Endothelial cell of umbilical vein (primary cell): ENCODE data around the gene SPAG16. TPM values are rescaled to one million over a fixed set of nuclear protein-coding genes. Genes with fewer than 3 reads are reported as not detected.

Source experiments
- BruUV-seq: library from RNA; stranded (reverse); fragments of 400-500 nt; replicated peaks from 2 replicates; lab custom pipeline; 2021; lab: Mats Ljungman, UMichigan
- CTCF ChIA-PET: fragments of 300-600, 350-600 bp; sonication (Branson Sonifier 250); formaldehyde crosslinking; loops from one replicate; lab custom pipeline; 2021; ENCODE audit warnings: antibody characterized with exemption, inconsistent platforms; lab: Charles Lee
- POLR2A ChIA-PET: fragments of 300-600, 350-600 bp; sonication (Branson Sonifier 250); formaldehyde crosslinking; loops from one replicate; lab custom pipeline; 2021; ENCODE audit warnings: antibody characterized with exemption, inconsistent platforms; lab: Charles Lee
- DNase-seq: peaks from one replicate; pipeline ENCODE4 v3.0.0-alpha.2; 2011; ENCODE audit warnings: low read depth, low spot score
- FAIRE-seq: peaks from 2 replicates; lab custom pipeline; 2011; peaks lifted over from hg19 to GRCh38; lab: Jason Lieb, UNC
- H2AFZ ChIP-seq: 2 replicates; pipeline ENCODE4 v1.6.0; 2012; ENCODE audit warnings: low read depth, low read length, control low read depth, inconsistent platforms
- H3K27ac ChIP-seq: 2 replicates; pipeline ENCODE4 v1.5.1; 2011; ENCODE audit warnings: low read depth, mild to moderate bottlenecking, control low read depth, low read length, moderate library complexity; ENCODE audit not compliant: insufficient read depth
- H3K27me3 ChIP-seq, 2 experiments: 2 replicates each; pipeline versions ENCODE4 v1.6.0 to v1.6.1; 2011; ENCODE audit warnings: low read length in 2 of 2, mixed read lengths in 1 of 2; ENCODE audit not compliant: control insufficient read depth in 2 of 2, insufficient read depth in 2 of 2
- H3K36me3 ChIP-seq, 2 experiments: 2 replicates in 1 of 2; 3 replicates in 1 of 2; pipeline ENCODE4 v1.5.1; 2011; ENCODE audit warnings: low read length in 2 of 2, mild to moderate bottlenecking in 1 of 2, moderate library complexity in 1 of 2; ENCODE audit not compliant: control insufficient read depth in 2 of 2, insufficient read depth in 2 of 2; ENCODE audit errors: extremely low read depth in 1 of 2
- H3K4me1 ChIP-seq: 3 replicates; pipeline ENCODE4 v1.5.1; 2011; ENCODE audit warnings: mild to moderate bottlenecking, low read length; ENCODE audit not compliant: control insufficient read depth, insufficient read depth; ENCODE audit errors: extremely low read depth
- H3K4me2 ChIP-seq: 2 replicates; pipeline ENCODE4 v1.6.1; 2011; ENCODE audit warnings: low read length, control low read depth, mixed read lengths; ENCODE audit not compliant: insufficient read depth
- H3K4me3 ChIP-seq, 3 experiments: fragments of 200-600 bp in 1 of 3; sonication (generic), shearing (Covaris generic) in 1 of 3; replicated peaks in 1 of 3; 2 replicates each; pipeline ENCODE4 v1.5.1; 2011 to 2016; ENCODE audit warnings: control low read depth in 3 of 3, low read length in 3 of 3, mild to moderate bottlenecking in 2 of 3, inconsistent platforms in 1 of 3, low read depth in 1 of 3, moderate library complexity in 1 of 3; ENCODE audit not compliant: insufficient read depth in 1 of 3
- H3K79me2 ChIP-seq: 2 replicates; pipeline ENCODE4 v1.6.0; 2012; ENCODE audit warnings: low read length, inconsistent platforms; ENCODE audit not compliant: control insufficient read depth, insufficient read depth
- H3K9ac ChIP-seq: replicated peaks from 2 replicates; pipeline ENCODE3; 2011; ENCODE audit warnings: low read length, control low read depth; ENCODE audit not compliant: insufficient read depth; ENCODE audit errors: extremely low read depth
- H3K9me1 ChIP-seq: replicated peaks from 3 replicates; pipeline ENCODE4 v1.6.0; 2011; ENCODE audit warnings: mild to moderate bottlenecking, low read length; ENCODE audit not compliant: control insufficient read depth, insufficient read depth; ENCODE audit errors: extremely low read depth
- H3K9me3 ChIP-seq: replicated peaks from 2 replicates; pipeline ENCODE4 v1.5.1; 2012; ENCODE audit warnings: low read length, inconsistent platforms; ENCODE audit not compliant: control insufficient read depth, insufficient read depth
- H4K20me1 ChIP-seq: replicated peaks from 2 replicates; pipeline ENCODE3; 2011; ENCODE audit warnings: mild to moderate bottlenecking, low read length; ENCODE audit not compliant: control insufficient read depth, insufficient read depth; ENCODE audit errors: extremely low read depth
- CTCF ChIP-seq, 2 donors: IDR thresholded peaks; 1 replicate in 1 of 2; 2 replicates in 1 of 2; pipeline ENCODE4 v1.5.1; 2011; ENCODE audit warnings: low read length in 2 of 2, mild to moderate bottlenecking in 2 of 2, moderate library complexity in 2 of 2, control low read depth in 1 of 2, inconsistent platforms in 1 of 2, low read depth in 1 of 2; ENCODE audit not compliant: insufficient read depth in 1 of 2; ENCODE audit errors: extremely low read depth in 1 of 2
- FOS ChIP-seq: IDR thresholded peaks from 2 replicates; pipeline ENCODE4 v1.6.1; 2011; ENCODE audit warnings: mild to moderate bottlenecking, low read length, moderate library complexity, borderline replicate concordance; ENCODE audit not compliant: insufficient read depth
- GATA2 ChIP-seq: IDR thresholded peaks from 2 replicates; pipeline ENCODE4 v1.7.0; 2011; ENCODE audit warnings: low read depth, mild to moderate bottlenecking, moderate library complexity, mixed read lengths, low read length; ENCODE audit not compliant: insufficient read length, insufficient read depth
- JUN ChIP-seq: IDR thresholded peaks from 2 replicates; pipeline ENCODE4 v1.6.1; 2011; ENCODE audit warnings: borderline replicate concordance, low read depth; ENCODE audit not compliant: insufficient read length, insufficient read depth
- MAX ChIP-seq: IDR thresholded peaks from 2 replicates; pipeline ENCODE4 v1.6.1; 2011; ENCODE audit not compliant: insufficient read depth, insufficient read length
- MYC ChIP-seq: IDR thresholded peaks from one replicate; pipeline ENCODE4 v1.6.1; 2011; ENCODE audit warnings: mild to moderate bottlenecking, low read depth, low read length
- POLR2A ChIP-seq: IDR thresholded peaks from 2 replicates; pipeline ENCODE4 v1.6.1; 2012; ENCODE audit warnings: low read depth, mild to moderate bottlenecking, control low read depth, low read length
- dilution Hi-C: fragments of 300-500 bp; cut with MboI; formaldehyde crosslinking; loops from one replicate; pipeline ENCODE4 v1.15.0; 2019; ENCODE audit warnings: low sequenced_read_pairs; ENCODE audit not compliant: extremely low pct_ligation_motif_present
- intact Hi-C: fragments of 100-400 bp; cut with micrococcal nuclease; formaldehyde crosslinking; loops from one replicate; pipeline ENCODE4 v1.10.0; 2022
- polyA plus RNA-seq, 4 experiments: library from polyadenylated mRNA; depleted of rRNA in 3 of 4; stranded (reverse) in 3 of 4; unstranded in 1 of 4; fragments of >200 nt; gene quantifications; 2 replicates each; pipeline versions ENCODE4 v1.2.1 to v1.2.3, GENCODE V29; 2011 to 2012; ENCODE audit warnings: missing spikeins in 1 of 4
- total RNA-seq: library from RNA; stranded (reverse); gene quantifications from 2 replicates; pipeline ENCODE4 v1.2.3, GENCODE V29; 2021

SPAG16 gene
- total and polyA plus RNA-seq, 2 donors (not counting 3 experiments of a cell fraction or from before 2014, with no cell fraction given) = 4.0 to 7.7 TPM

GRCh38 chr2:214233164-214233563, 948.9 kb downstream of the SPAG16 start:
- no peak for DNase-seq
- ChIA-PET CTCF (no interaction called here), POLR2A (no interaction called here)
- no peak for TF ChIP-seq CTCF (IDR thresholded peaks at IDR 0.05; ENCODE audit: extremely low read depth in 1 of 2, insufficient read depth in 1 of 2, low read depth in 1 of 2, low read length in 2 of 2)
- TF ChIP-seq FOS = no peak
- TF ChIP-seq JUN = no peak
- TF ChIP-seq POLR2A = no peak
- TF ChIP-seq MAX = no peak
- Histone ChIP-seq H3K9me1 (no peaks in the 10 kb centered on the region), H4K20me1 (no peaks in the 10 kb centered on the region), H3K27ac (no peak overlapping the region), H3K79me2 (no peaks in the 10 kb centered on the region), H3K9ac (no peak overlapping the region), H3K4me1 (no peaks in the 10 kb centered on the region), H2AFZ (no peak overlapping the region), H3K4me3 (no peak overlapping the region), H3K4me2 (no peak overlapping the region), H3K27me3 (no peaks in the 10 kb centered on the region), H3K36me3 (no peaks in the 10 kb centered on the region), H3K9me3 (no peaks in the 10 kb centered on the region)
- BruUV-seq = no TSS peak
- dilution Hi-C loops (no loop called here), intact Hi-C loops (no loop called here)
- no peak for FAIRE-seq

- ChIA-PET CTCF (no interaction called here), POLR2A (no interaction called here)
- intact Hi-C loops = no loop called here
- DNase-seq = no peak
- no peaks in the 10 kb centered on the region for H3K27me3 ChIP-seq
- no peaks in the 10 kb centered on the region for H3K36me3 ChIP-seq
- H3K4me2 ChIP-seq = no peak overlapping the region
- no peaks in the 10 kb centered on the region for H3K4me1 ChIP-seq
- no peak for TF ChIP-seq FOS
- TF ChIP-seq POLR2A = no peak
- TF ChIP-seq MYC = no peak
- TF ChIP-seq GATA2 = no peak
- TF ChIP-seq JUN = no peak
- BruUV-seq = no TSS peak
- no peaks in the 10 kb centered on the region for H3K9me3 ChIP-seq
- H3K27ac ChIP-seq = no peak overlapping the region
- H3K79me2 ChIP-seq = no peaks in the 10 kb centered on the region
- no peak overlapping the region for H2AFZ ChIP-seq
- no peak for FAIRE-seq
- no peak overlapping the region for H3K9ac ChIP-seq
- no peaks in the 10 kb centered on the region for H3K9me1 ChIP-seq
- dilution Hi-C loops = no loop called here
- no peaks in the 10 kb centered on the region for H4K20me1 ChIP-seq
- no peak overlapping the region for H3K4me3 ChIP-seq
Measured at GRCh38 chr2:214242797-214243196, 958.5 kb downstream of the SPAG16 start.
